K562 (cell line): ENCODE results near the gene FGFRL1. TPM values are rescaled to one million over a fixed set of nuclear protein-coding genes. Genes with fewer than 3 reads are reported as not detected.

Experiments
- ATAC-seq: fragments of 200-7000 bp; cut with Tn5 transposase; 3 replicates; pipeline ENCODE4 v1.9.1; 2020; ENCODE audit warnings: moderate library complexity
- BruUV-seq: library from RNA; stranded (reverse); fragments of 400-500 nt; replicated peaks from 2 replicates; lab custom pipeline; 2021; lab: Mats Ljungman, UMichigan
- CTCF ChIA-PET: fragments of 300-600 bp; formaldehyde crosslinking; extraction: SDS; loops from one replicate; lab custom pipeline; 2021; ENCODE audit warnings: low intra/inter-chr PET ratio; lab: Yijun Ruan, JAX
- POLR2A ChIA-PET: fragments of 300-600, 350-650 bp; sonication (Branson Sonifier 250); formaldehyde crosslinking; extraction: SDS; loops from one replicate; lab custom pipeline; 2021; ENCODE audit warnings: antibody characterized with exemption, inconsistent platforms; lab: Yijun Ruan, JAX
- DNase-seq, 4 experiments: peaks; one replicate each; pipeline versions ENCODE4 v3.0.0 to v3.0.0-alpha.2; 2011 to 2018; ENCODE audit warnings: low spot score in 3 of 4, mixed read lengths in 3 of 4; ENCODE audit errors: extremely low read depth in 1 of 4
- FAIRE-seq: peaks from 2 replicates; lab custom pipeline; 2011; peaks lifted over from hg19 to GRCh38; lab: Jason Lieb, UNC
- H2AFZ ChIP-seq: 2 replicates; pipeline ENCODE4 v1.6.0; 2011; ENCODE audit warnings: low read depth, low read length, control low read depth, inconsistent platforms
- H3K27ac ChIP-seq: fragments of 200-600 bp; 3 replicates; pipeline ENCODE4 v1.8.0; 2011; ENCODE audit warnings: low read depth, mild to moderate bottlenecking, control low read depth, inconsistent platforms, low read length, moderate library complexity, mixed read lengths; ENCODE audit errors: extremely low read depth
- H3K27me3 ChIP-seq, 2 experiments: fragments of 300-600 bp in 1 of 2; 2 replicates in 1 of 2; 3 replicates in 1 of 2; pipeline versions ENCODE4 v1.6.0 to v1.8.0; 2011; ENCODE audit warnings: inconsistent platforms in 2 of 2, low read length in 2 of 2, mild to moderate bottlenecking in 1 of 2, mixed read lengths in 1 of 2, moderate library complexity in 1 of 2; ENCODE audit not compliant: control insufficient read depth in 2 of 2, insufficient read depth in 2 of 2
- H3K36me3 ChIP-seq: fragments of 300-600 bp; 3 replicates; pipeline ENCODE4 v1.8.0; 2011; ENCODE audit warnings: mild to moderate bottlenecking, low read length, inconsistent platforms; ENCODE audit not compliant: control insufficient read depth, insufficient read depth
- H3K4me1 ChIP-seq, 2 experiments: fragments of 200-600 bp in 1 of 2; replicated peaks in 1 of 2; 2 replicates in 1 of 2; 3 replicates in 1 of 2; pipeline versions ENCODE4 v1.5.1 to v1.8.0; 2011; ENCODE audit warnings: inconsistent platforms in 2 of 2, low read length in 2 of 2, mild to moderate bottlenecking in 1 of 2, mixed read lengths in 1 of 2, moderate library complexity in 1 of 2; ENCODE audit not compliant: control insufficient read depth in 2 of 2, insufficient read depth in 2 of 2
- H3K4me2 ChIP-seq: 2 replicates; pipeline ENCODE4 v1.6.1; 2011; ENCODE audit warnings: low read length, control low read depth, inconsistent platforms, mixed read lengths; ENCODE audit not compliant: insufficient read depth
- H3K4me3 ChIP-seq: fragments of 200-600 bp; sonication (generic), shearing (Covaris generic); 2 replicates; pipeline ENCODE4 v1.5.1; 2016; ENCODE audit warnings: control low read depth, inconsistent platforms
- H3K79me2 ChIP-seq: fragments of 200-600 bp; 3 replicates; pipeline ENCODE4 v1.8.0; 2011; ENCODE audit warnings: low read length, inconsistent platforms; ENCODE audit not compliant: control insufficient read depth, insufficient read depth
- H3K9ac ChIP-seq, 2 experiments: 2 replicates each; pipeline versions ENCODE4 v1.6.0 to v1.6.1; 2011; ENCODE audit warnings: low read depth in 2 of 2, low read length in 2 of 2, control low read depth in 1 of 2, inconsistent platforms in 1 of 2, mild to moderate bottlenecking in 1 of 2, mixed read lengths in 1 of 2; ENCODE audit not compliant: insufficient read depth in 1 of 2
- H3K9me1 ChIP-seq: one replicate; pipeline ENCODE4 v1.6.0; 2011; ENCODE audit warnings: inconsistent platforms, mild to moderate bottlenecking, low read length, moderate library complexity; ENCODE audit not compliant: control insufficient read depth, insufficient read depth
- H3K9me3 ChIP-seq: replicated peaks from 2 replicates; pipeline ENCODE4 v1.5.1; 2011; ENCODE audit warnings: low read depth, low read length, inconsistent platforms; ENCODE audit not compliant: control insufficient read depth, insufficient read depth
- H4K20me1 ChIP-seq: replicated peaks from 2 replicates; pipeline ENCODE4 v1.6.1; 2011; ENCODE audit warnings: low read length, inconsistent platforms, mixed read lengths; ENCODE audit not compliant: control insufficient read depth, insufficient read depth
- CXXC5 ChIP-seq: fragments of 250-450 bp; sonication (Bioruptor Pico); IDR thresholded peaks from 2 replicates; pipeline ENCODE4 v1.8.0; 2022; ENCODE audit warnings: inconsistent platforms, mild to moderate bottlenecking, moderate library complexity
- MTA2 ChIP-seq: fragments of 450-650 bp; IDR thresholded peaks from 2 replicates; pipeline ENCODE4 v1.6.1; 2016; ENCODE audit warnings: low read depth
- NFATC3 ChIP-seq: fragments of 450-650 bp; IDR thresholded peaks from 2 replicates; pipeline ENCODE4 v1.6.1; 2017; ENCODE audit warnings: mild to moderate bottlenecking
- POLR2AphosphoS5 ChIP-seq: IDR thresholded peaks from 2 replicates; pipeline ENCODE4 v1.6.1; 2011; ENCODE audit warnings: mild to moderate bottlenecking, low read depth, low read length, moderate library complexity; ENCODE audit not compliant: control insufficient read depth, insufficient read depth
- SMAD3 ChIP-seq: fragments of 450-650 bp; formaldehyde crosslinking; conservative IDR thresholded peaks from 2 replicates; pipeline ENCODE4 v1.4.0; 2020; ENCODE audit warnings: mild to moderate bottlenecking
- SP1 ChIP-seq: sonication (generic); formaldehyde crosslinking; IDR thresholded peaks from 2 replicates; pipeline ENCODE4 v1.8.1; 2022; ENCODE audit warnings: mild to moderate bottlenecking, missing genetic modification reagents
- TOE1 ChIP-seq, 2 experiments: fragments of 450-650 bp in 1 of 2; sonication (generic) in 1 of 2; formaldehyde crosslinking in 1 of 2; IDR thresholded peaks; 2 replicates each; pipeline versions ENCODE4 v1.7.1 to v1.8.0; 2016 to 2022; ENCODE audit warnings: borderline replicate concordance in 2 of 2, mild to moderate bottlenecking in 2 of 2, antibody characterized with exemption in 1 of 2, inconsistent platforms in 1 of 2, low read depth in 1 of 2, missing genetic modification reagents in 1 of 2, moderate library complexity in 1 of 2
- ZNF134 ChIP-seq: fragments of 250-450 bp; sonication (Bioruptor Pico); conservative IDR thresholded peaks from 2 replicates; pipeline ENCODE4 v1.4.0; 2020
- ZNF778 ChIP-seq: fragments of 450-650 bp; formaldehyde crosslinking; IDR thresholded peaks from 2 replicates; pipeline ENCODE4 v1.4.0; 2020; ENCODE audit warnings: mild to moderate bottlenecking, moderate library complexity
- WGBS: fragments of 100-300 bp; shearing (Covaris generic); methylation state at CpG from one replicate; pipeline ENCODE4 v1.1.6; 2016; ENCODE audit warnings: low coverage, mixed read lengths; ENCODE audit not compliant: insufficient coverage; ENCODE audit errors: missing lambda C conversion rate; 5-methylcytosine and 5-hydroxymethylcytosine counted together
- in situ Hi-C: fragments of 300-500 bp; cut with MboI; formaldehyde crosslinking; loops from 4 replicates; pipeline ENCODE4 v1.15.0; 2018; ENCODE audit warnings: inconsistent platforms, mixed read lengths
- intact Hi-C: fragments of 100-400 bp; cut with micrococcal nuclease; formaldehyde crosslinking; loops from 2 replicates; pipeline ENCODE4 v1.14.2; 2022
- polyA plus RNA-seq, 8 experiments: library from polyadenylated mRNA; depleted of rRNA in 4 of 8; stranded (reverse) in 5 of 8; unstranded in 3 of 8; fragments of >200 nt; fragmentation: Nextera tagmentation in 2 of 8; fragmentation: Illumina TruSeq in 1 of 8; extraction: Ambion mirVana in 2 of 8; extraction: Trizol in 1 of 8; gene quantifications; 2 replicates each; pipeline versions ENCODE4 v1.2.1 to v1.2.3, GENCODE V29; 2011 to 2014; ENCODE audit warnings: inconsistent platforms in 1 of 8, missing spikeins in 1 of 8
- total RNA-seq, 7 experiments: library from RNA; depleted of rRNA in 6 of 7; stranded (reverse); fragments of >200 nt in 6 of 7; fragmentation: Illumina TruSeq in 2 of 7; extraction: Trizol in 2 of 7; gene quantifications; 2 replicates each; pipeline versions ENCODE4 v1.2.1 to v1.2.3, GENCODE V29; 2011 to 2021; ENCODE audit warnings: low replicate concordance in 1 of 7
- TF ChIP-seq, protein P1 (sequence below): fragments of 250-450 bp; sonication (Bioruptor Pico); IDR thresholded peaks from 2 replicates; pipeline ENCODE4 v1.8.0; 2022; ENCODE audit warnings: moderate library complexity, mild to moderate bottlenecking, inconsistent platforms

The FGFRL1 gene
- total and polyA plus RNA-seq, 9 of the 15 experiments (the other 6 are each of a cell fraction or from before 2014, with no cell fraction given), result 0.34 to 49.9 (median 14.6) TPM

DNA sequence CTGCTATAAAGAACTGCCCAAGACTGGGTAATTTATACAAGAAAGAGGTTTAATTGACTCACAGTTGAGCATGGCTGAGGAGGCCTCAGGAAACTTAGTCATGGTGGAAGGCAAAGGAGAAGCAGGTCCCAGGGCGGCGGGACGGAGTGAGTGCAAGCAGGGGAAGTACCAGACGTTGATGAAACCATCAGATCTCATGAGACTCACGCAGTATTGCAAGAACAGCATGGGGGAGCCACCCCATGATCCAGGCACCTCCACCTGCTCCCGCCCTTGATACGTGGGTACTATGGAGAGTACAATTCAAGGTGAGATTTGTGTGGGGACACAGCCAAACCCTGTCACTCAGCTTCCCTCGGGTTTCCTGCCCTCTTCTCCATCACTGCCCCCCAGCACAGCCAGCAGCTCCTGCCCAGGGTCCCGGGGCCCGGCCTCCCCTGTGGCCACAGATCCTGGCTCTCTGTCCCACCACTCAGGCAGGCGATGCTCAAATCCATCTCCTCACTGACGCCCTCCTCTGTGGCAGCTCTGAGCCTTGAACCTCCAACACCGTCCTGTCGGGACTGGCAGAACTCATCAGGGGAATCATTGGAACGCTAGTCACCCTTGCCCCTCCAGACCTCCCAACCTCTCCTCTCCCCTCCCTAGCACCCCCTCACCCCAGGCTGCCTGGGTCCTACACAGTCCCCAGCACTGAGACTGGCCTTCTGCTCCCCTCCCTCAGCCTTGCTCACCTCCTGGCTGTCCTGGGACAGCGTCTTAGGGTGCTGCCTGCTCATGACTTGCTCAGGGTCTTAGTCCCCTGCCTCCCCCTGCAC lies 37.6 kb downstream of the FGFRL1 start:
- 19% methylated on average over 16 of the region's 16 CpGs for WGBS

More for the DNA sequence above, 37.6 kb downstream of the FGFRL1 start:
- DNase-seq (no peak), ATAC-seq (no peak)
- BruUV-seq, result no TSS peak
- Histone ChIP-seq H3K27me3 (peaks cover 31 to 59% of the 10 kb centered on the region in 2 experiments), H3K27ac (no peak overlapping the region), H3K9me1 (no peaks in the 10 kb centered on the region), H3K79me2 (no peaks in the 10 kb centered on the region), H3K36me3 (no peaks in the 10 kb centered on the region)
- intact Hi-C loops, result loop anchor here (10.0 kb wide), 1 partner anchor 54 kb away; the partner anchor contains the start of gene SLC26A1
- ChIA-PET CTCF (no interaction called here), POLR2A (no interaction called here)
- TF ChIP-seq CXXC5, result no peak
- no peak for TF ChIP-seq MTA2
- TF ChIP-seq SP1 (CRISPR knock-in tag), result no peak
- TF ChIP-seq POLR2AphosphoS5, result no peak
- TF ChIP-seq TOE1 (IDR thresholded peaks at IDR 0.05; ENCODE audit: borderline replicate concordance), result no peak
- TF ChIP-seq TOE1 (CRISPR knock-in tag; IDR thresholded peaks at IDR 0.05; ENCODE audit: borderline replicate concordance, low read depth), result no peak
- no peak for TF ChIP-seq ZNF134 (CRISPR knock-in tag)
- TF ChIP-seq ZNF778, result no peak
- TF ChIP-seq, protein P1, sequence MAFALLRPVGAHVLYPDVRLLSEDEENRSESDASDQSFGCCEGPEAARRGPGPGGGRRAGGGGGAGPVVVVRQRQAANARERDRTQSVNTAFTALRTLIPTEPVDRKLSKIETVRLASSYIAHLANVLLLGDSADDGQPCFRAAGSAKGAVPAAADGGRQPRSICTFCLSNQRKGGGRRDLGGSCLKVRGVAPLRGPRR (CRISPR knock-in tag), result no peak
- no peak for TF ChIP-seq NFATC3
- no peak for TF ChIP-seq SMAD3 (CRISPR knock-in tag)
- TF ChIP-seq, all 486 proteins: peak for 0
- Histone ChIP-seq H4K20me1 (no peaks in the 10 kb centered on the region), H3K4me2 (no peak overlapping the region), H3K9me3 (peaks cover 3% of the 10 kb centered on the region), H2AFZ (no peak overlapping the region), H3K4me3 (no peak overlapping the region), H3K4me1 (peaks cover 7 to 51% of the 10 kb centered on the region in 2 experiments), H3K9ac (no peak overlapping the region)
- in situ Hi-C loops, result no loop called here
- FAIRE-seq, result no peak
